Measurements from ENCODE around the gene BOLL.
"Not testable (repeated sequence)": the region's sequence is repeated elsewhere in the genome, so short reads cannot be mapped to it uniquely, and the experiment has no call there.

BOLL gene

GRCh38 chr2:197784956-197785941 lies at the start of gene BOLL:
Gene BOLL, minus strand, starts transcription at chr2:197785319. Its CDS starts 3,469 bp downstream, at chr2:197781850.
- peak within 1 kb of the TSS; percentile 67 for H3K4me3 Mint-ChIP-seq
- no peaks in the 10 kb centered on the region for H3K36me3 Mint-ChIP-seq (ENCODE audit: low read depth)
- H3K27me3 Mint-ChIP-seq, result peaks cover 32% of the 10 kb centered on the region
- no peaks in the 10 kb centered on the region for H3K9me3 Mint-ChIP-seq
- H3K27ac Mint-ChIP-seq, result peak within 1 kb of the TSS; percentile 14
- no peaks in the 10 kb centered on the region for H3K4me1 Mint-ChIP-seq (ENCODE audit: low read depth)

GRCh38 chr2:197834771-197835170 lies 49.7 kb upstream of the BOLL start:
- Mint-ChIP-seq H3K4me1 (ENCODE audit: low read depth) (peaks cover 31% of the 10 kb centered on the region), H3K9me3 (peaks cover 13% of the 10 kb centered on the region)
- H3K4me3 Mint-ChIP-seq; H3K36me3 Mint-ChIP-seq (ENCODE audit: low read depth); H3K27me3 Mint-ChIP-seq; H3K27ac Mint-ChIP-seq: not testable (repeated sequence)

- no peaks in the 10 kb centered on the region for H3K4me1 Mint-ChIP-seq (ENCODE audit: low read depth)
- no peak overlapping the region for H3K4me3 Mint-ChIP-seq
Measured at GRCh38 chr2:197828464-197829135, 43.5 kb upstream of the BOLL start.

GRCh38 chr2:197827618-197828017 lies 42.5 kb upstream of the BOLL start:
- Mint-ChIP-seq H3K27ac (no peak overlapping the region), H3K36me3 (ENCODE audit: low read depth) (no peaks in the 10 kb centered on the region), H3K4me1 (ENCODE audit: low read depth) (no peaks in the 10 kb centered on the region), H3K4me3 (no peak overlapping the region), H3K9me3 (peaks cover 9% of the 10 kb centered on the region), H3K27me3 (no peaks in the 10 kb centered on the region)

More at GRCh38 chr2:197828464-197829135, 43.5 kb upstream of the BOLL start:
- H3K27me3 Mint-ChIP-seq, result no peaks in the 10 kb centered on the region
- H3K9me3 Mint-ChIP-seq, result peaks cover 13% of the 10 kb centered on the region
- no peak overlapping the region for H3K27ac Mint-ChIP-seq
- H3K36me3 Mint-ChIP-seq (ENCODE audit: low read depth), result no peaks in the 10 kb centered on the region

- no peak overlapping the region for H3K27ac Mint-ChIP-seq
- no peak overlapping the region for H3K4me3 Mint-ChIP-seq
- H3K27me3 Mint-ChIP-seq, result no peaks in the 10 kb centered on the region
- H3K4me1 Mint-ChIP-seq (ENCODE audit: low read depth), result peaks cover 6% of the 10 kb centered on the region
- no peaks in the 10 kb centered on the region for H3K36me3 Mint-ChIP-seq (ENCODE audit: low read depth)
- H3K9me3 Mint-ChIP-seq, result no peaks in the 10 kb centered on the region
Measured at GRCh38 chr2:197822333-197822732, 37.2 kb upstream of the BOLL start.

- Mint-ChIP-seq H3K36me3 (ENCODE audit: low read depth) (no peaks in the 10 kb centered on the region), H3K4me3 (no peak overlapping the region), H3K9me3 (no peaks in the 10 kb centered on the region), H3K4me1 (ENCODE audit: low read depth) (peaks cover 6% of the 10 kb centered on the region), H3K27ac (no peak overlapping the region), H3K27me3 (no peaks in the 10 kb centered on the region)
Measured at GRCh38 chr2:197821550-197822289, 36.6 kb upstream of the BOLL start.

GRCh38 chr2:197814526-197814925 lies 29.4 kb upstream of the BOLL start:
- peaks cover 21% of the 10 kb centered on the region for H3K4me1 Mint-ChIP-seq (ENCODE audit: low read depth)
- H3K36me3 Mint-ChIP-seq (ENCODE audit: low read depth), result no peaks in the 10 kb centered on the region
- H3K9me3 Mint-ChIP-seq, result no peaks in the 10 kb centered on the region
- peak overlapping the region; percentile 21 for H3K4me3 Mint-ChIP-seq
- peaks cover 3% of the 10 kb centered on the region for H3K27me3 Mint-ChIP-seq
- peak overlapping the region; percentile 18 for H3K27ac Mint-ChIP-seq

- Mint-ChIP-seq H3K36me3 (ENCODE audit: low read depth) (no peaks in the 10 kb centered on the region), H3K4me3 (no peak overlapping the region), H3K9me3 (no peaks in the 10 kb centered on the region), H3K27ac (no peak overlapping the region), H3K27me3 (peaks cover 3% of the 10 kb centered on the region), H3K4me1 (ENCODE audit: low read depth) (peaks cover 30% of the 10 kb centered on the region)
Measured at GRCh38 chr2:197813093-197813787, 28.1 kb upstream of the BOLL start.

GRCh38 chr2:197810491-197810890 lies 25.4 kb upstream of the BOLL start:
- Mint-ChIP-seq H3K4me3 (no peak overlapping the region), H3K4me1 (ENCODE audit: low read depth) (peaks cover 45% of the 10 kb centered on the region), H3K27ac (no peak overlapping the region), H3K36me3 (ENCODE audit: low read depth) (no peaks in the 10 kb centered on the region), H3K27me3 (peaks cover 7% of the 10 kb centered on the region), H3K9me3 (no peaks in the 10 kb centered on the region)

GRCh38 chr2:197810016-197810415 lies 24.9 kb upstream of the BOLL start:
- peaks cover 45% of the 10 kb centered on the region for H3K4me1 Mint-ChIP-seq (ENCODE audit: low read depth)
- H3K27me3 Mint-ChIP-seq, result peaks cover 8% of the 10 kb centered on the region
- no peaks in the 10 kb centered on the region for H3K36me3 Mint-ChIP-seq (ENCODE audit: low read depth)
- H3K4me3 Mint-ChIP-seq, result no peak overlapping the region
- H3K9me3 Mint-ChIP-seq, result no peaks in the 10 kb centered on the region
- H3K27ac Mint-ChIP-seq, result no peak overlapping the region

GRCh38 chr2:197809064-197809463 lies 23.9 kb upstream of the BOLL start:
- Mint-ChIP-seq H3K9me3 (no peaks in the 10 kb centered on the region), H3K36me3 (ENCODE audit: low read depth) (no peaks in the 10 kb centered on the region), H3K4me1 (ENCODE audit: low read depth) (peaks cover 42% of the 10 kb centered on the region), H3K27me3 (peaks cover 8% of the 10 kb centered on the region), H3K4me3 (peak overlapping the region; percentile 22), H3K27ac (no peak overlapping the region)

- peak overlapping the region; percentile 0 for H3K27ac Mint-ChIP-seq
- H3K9me3 Mint-ChIP-seq, result no peaks in the 10 kb centered on the region
- H3K27me3 Mint-ChIP-seq, result peaks cover 17% of the 10 kb centered on the region
- H3K36me3 Mint-ChIP-seq (ENCODE audit: low read depth), result no peaks in the 10 kb centered on the region
- H3K4me1 Mint-ChIP-seq (ENCODE audit: low read depth), result peaks cover 48% of the 10 kb centered on the region
- H3K4me3 Mint-ChIP-seq, result peak overlapping the region; percentile 87
Measured at GRCh38 chr2:197805715-197806633, 20.9 kb upstream of the BOLL start.
